ENCODE measurements around the gene COPS6.

COPS6 gene

DNA sequence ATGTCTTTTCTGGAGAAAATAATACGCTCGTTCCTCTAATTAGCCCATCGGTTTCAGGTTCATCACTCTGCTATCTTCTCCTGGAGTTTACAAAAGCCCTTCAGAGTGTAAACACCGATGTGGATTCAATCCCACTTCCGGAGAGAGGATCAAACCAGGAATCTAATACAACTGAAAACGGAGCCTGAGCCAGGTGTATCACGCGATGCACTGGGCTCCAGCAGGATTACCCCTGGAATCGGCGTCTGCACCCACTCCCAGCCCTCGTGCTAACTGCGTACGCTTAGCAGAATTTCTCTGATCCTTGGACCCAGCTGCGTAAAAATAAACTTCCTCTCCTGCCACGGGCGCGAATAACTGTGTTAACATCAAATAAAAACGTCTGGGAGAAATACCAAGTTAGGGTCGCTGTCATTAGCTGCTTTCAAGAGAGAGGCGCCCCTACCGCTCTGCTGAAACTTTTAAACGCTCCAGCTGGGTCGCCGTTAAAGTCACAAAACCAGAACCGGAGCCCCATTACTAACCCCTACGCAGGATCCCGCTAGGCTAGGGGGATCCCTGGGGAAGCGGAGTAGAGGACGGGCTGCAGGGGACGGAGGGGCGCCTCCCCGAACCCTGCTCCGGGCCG is 7.7 kb upstream of the COPS6 start:
- DNase-seq (ENCODE audit: low read depth in 2 of 2), result no peak

DNA sequence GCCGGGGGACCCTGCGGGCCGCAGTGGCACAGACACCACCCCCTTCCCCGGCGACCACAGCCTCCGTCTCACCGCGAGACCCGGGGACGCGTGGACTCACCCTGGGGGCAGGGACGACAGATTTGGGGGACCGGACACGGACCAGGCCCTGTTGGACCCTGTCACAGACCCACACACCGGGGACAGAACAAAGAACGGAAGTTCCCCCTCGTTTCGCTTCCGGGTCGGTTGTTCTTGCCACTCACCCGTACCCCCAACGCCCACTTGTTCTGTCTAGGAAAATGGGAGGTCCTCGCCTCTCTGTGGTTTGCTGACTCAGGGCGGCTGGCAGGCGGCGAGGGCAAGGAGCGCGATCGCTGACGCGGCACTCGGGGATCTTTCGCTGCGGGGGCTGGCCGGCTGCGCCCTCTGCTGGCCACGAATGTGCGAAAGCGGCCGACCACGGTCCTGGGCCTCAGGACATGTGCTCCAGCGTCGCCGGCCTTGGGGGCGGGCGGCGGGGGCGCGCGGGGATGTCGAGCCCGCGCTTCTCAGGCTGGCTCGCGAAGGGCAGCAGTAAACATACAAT is 7.2 kb upstream of the COPS6 start, which contains the start of gene ZNF3:
TSS of gene ZNF3 (minus strand) at position 189 of the 568 bp plus-strand sequence. CDS start 4,366 bp downstream, outside the sequence.
- peak; percentile 96 to 98 for DNase-seq (ENCODE audit: low read depth in 2 of 2)

DNA sequence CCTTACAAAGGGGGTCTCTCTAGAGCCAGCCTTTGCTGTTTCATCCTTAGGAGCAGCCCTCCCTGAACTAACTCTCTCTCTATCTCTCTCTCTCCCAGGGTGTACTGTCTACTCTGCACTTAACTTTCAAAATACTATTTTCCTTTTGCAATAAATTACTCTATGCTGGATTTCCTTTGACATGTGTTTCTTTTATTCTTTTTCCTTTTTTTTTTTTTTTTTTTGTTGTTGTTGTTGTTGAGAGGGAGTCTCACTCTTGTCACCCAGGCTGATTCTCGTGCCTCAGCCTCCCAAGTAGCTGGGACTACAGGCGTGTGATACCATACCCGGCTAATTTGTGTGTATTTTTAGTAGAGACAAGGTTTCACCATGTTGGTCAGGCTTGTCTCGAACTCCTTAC is 5.8 kb upstream of the COPS6 start:
- no peak for DNase-seq (ENCODE audit: low read depth in 2 of 2)

DNA sequence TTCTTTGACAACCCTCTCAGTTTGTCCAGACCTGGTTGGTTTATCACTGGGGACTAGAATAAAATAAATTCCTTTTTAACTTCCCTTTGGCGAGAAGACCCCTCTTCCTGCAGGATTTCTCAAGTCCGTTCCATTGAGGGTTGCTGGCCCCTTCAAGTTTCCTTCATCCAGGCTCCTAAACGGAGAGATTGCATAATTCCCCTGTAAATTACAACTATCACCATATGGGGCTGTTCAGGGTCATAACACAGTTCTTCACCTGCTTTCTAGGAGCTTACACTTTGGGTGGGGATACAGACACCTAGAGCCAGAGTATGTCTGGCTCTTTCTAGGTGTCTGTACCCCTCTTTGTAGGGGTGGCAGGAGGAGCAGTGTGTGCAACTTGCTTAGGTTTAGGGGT is 3.3 kb upstream of the COPS6 start:
- DNase-seq (ENCODE audit: low read depth in 2 of 2), result no peak

DNA sequence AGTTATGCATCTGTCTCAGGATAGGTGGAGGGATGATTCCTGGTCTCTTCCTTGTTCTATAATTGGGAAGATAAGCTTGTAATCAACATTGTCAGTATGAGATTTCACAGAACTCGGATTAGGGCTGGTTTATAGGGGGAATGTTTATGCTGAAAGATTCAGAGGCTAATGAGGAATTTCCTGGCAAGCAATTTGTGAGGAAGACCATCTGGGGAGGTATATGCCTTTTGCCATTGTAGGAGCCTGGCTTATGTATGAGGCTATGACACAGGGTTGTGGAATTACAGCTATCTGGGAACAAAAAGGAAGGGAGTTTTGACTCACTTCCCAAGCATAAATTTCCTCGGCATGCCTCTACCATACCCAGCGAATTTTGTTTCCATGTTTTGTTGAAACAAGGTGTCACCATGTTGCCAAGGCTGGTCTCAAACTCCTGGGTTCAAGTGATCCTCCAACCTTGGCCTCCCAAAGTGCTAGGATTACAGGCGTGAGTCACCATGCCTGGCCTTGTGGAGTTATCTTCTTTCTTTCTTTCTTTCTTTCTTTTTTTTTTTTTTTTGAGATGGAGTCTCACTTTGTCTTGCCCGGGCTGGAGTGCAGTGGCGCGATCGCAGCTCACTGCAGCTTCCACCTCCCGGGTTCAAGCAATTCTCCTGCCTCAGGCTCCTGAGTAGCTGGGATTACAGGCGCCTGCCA is 1.6 kb upstream of the COPS6 start:
- DNase-seq (ENCODE audit: low read depth in 2 of 2), result no peak

DNA sequence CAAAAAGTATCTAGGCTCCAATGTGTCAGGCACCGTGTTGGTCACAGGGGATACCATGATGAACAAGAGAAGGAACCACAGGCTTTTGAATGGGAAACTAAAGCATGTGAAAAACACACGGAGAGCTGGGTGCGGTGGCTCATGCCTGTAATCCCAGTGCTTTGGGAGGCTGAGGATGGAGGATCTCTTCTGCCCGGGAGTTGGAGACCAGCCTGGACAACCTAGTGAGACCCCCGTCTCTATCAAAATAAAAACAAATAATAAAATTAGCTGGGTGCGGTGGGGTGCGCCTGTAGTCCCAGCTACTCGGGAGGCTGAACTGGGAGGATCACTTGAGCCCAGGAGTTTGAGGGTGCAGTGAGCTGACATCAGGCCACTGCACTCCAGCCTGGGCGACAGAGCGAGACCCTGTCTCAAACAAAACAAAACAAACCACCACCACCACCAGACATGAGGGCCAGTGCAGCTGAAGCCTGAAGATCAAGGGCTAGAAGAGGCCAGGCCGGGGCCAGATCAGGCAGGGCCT is 611 bp upstream of the COPS6 start:
- no peak for DNase-seq (ENCODE audit: low read depth in 2 of 2)

DNA sequence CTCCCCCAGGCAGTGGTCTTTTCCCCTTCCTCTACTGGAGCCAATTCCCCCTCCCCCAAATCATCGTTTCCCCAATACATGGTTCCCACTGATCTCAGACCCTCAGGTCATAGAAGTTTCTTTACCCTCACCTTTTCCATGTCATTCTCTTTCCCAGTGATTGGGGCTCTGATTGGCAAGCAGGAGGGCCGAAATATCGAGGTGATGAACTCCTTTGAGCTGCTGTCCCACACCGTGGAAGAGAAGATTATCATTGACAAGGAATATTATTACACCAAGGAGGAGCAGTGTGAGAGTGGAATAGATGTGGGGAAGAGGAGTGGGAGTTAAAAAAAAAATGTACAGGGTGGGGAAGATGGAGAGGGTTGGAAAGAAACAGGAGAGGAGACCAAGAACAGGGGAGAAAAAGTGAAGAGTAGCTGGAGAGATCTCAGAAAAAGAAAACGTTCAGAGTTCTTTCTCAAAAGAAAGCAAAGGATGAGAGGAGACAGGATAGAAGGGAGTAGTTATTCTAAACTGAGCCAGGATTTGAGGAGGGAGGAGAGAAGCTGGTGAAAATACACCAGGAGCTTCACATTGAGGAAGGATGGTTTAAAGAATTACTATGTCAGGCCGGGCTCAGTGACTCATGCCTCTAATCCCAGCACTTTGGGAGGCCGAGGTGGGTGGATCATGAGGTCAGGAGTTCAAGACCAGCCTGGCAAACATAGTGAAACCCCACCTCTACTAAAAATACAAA is 858 bp downstream of the COPS6 start:
- DNase-seq (ENCODE audit: low read depth in 2 of 2), result no peak

DNA sequence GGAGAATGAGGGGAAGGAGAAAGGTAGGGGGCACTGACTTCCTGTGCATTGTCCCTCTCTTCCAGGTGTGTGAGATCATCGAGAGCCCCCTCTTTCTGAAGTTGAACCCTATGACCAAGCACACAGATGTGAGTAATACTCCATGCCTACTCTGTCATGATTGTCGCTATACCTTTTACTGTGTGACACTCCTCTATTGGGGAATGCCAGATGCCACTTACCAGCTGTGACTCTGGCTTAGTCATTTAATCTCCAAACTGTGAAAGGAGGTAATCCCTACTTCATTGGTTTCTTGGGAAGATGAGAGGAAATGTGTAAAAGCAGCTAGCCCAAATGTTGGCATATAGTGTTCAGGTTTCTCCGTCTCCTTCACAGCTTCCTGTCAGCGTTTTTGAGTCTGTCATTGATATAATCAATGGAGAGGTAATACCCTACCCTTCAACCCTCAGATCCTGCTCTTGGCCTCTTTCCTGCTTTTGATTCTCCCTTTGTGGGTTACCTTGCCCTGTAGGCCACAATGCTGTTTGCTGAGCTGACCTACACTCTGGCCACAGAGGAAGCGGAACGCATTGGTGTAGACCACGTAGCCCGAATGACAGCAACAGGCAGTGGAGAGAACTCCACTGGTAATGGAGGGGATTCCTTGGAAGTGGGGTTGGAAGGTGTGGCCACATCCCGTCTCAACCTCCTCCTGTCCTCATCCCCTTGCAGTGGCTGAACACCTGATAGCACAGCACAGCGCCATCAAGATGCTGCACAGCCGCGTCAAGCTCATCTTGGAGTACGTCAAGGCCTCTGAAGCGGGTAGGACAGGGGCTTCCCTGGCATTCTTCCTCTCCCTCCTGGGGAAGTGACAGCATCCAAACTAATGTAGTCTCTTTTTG is 2.0 kb downstream of the COPS6 start:
- no peak for DNase-seq (ENCODE audit: low read depth in 2 of 2)

DNA sequence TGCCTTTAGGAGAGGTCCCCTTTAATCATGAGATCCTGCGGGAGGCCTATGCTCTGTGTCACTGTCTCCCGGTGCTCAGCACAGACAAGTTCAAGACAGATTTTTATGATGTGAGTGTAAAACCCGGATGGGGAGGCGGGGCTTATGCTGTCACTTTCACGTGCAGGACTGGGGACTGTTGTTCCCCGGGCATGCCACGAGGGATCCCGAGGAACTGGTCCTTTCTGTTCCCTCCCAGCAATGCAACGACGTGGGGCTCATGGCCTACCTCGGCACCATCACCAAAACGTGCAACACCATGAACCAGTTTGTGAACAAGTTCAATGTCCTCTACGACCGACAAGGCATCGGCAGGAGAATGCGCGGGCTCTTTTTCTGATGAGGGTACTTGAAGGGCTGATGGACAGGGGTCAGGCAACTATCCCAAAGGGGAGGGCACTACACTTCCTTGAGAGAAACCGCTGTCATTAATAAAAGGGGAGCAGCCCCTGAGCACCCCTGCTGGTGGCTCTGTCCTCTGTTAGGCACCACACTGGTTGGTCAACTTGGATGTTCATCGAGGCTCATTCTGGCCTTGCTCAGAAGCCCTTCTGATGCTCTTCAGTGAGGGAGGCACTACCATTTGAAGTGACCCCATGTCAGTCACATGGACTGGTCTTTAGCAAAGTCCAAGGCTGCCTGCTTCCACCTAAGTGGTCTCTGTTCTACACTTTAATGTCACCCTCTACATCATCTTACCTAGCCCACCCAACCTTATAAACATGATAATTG is 2.8 kb downstream of the COPS6 start:
- no peak for DNase-seq (ENCODE audit: low read depth in 2 of 2)

DNA sequence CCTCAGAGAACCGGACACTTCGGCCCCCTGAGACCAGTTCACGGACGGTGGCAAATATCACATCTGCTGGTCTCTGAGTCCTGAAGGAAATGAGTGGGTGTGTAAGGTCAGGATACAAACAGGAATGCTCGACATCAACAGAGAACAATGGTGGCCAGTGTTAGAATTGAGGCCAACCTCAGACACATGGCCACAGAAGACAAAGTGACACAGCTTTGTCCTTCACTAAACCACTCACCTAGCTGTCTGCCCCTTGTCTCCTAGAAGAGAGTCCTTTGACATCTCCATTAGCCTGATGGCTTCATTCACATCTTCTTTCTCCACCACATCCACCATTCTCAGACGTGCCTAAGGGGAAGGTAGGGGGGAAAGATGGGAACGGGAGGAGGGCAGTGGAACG is 4.3 kb downstream of the COPS6 start:
- no peak for DNase-seq (ENCODE audit: low read depth in 2 of 2)

DNA sequence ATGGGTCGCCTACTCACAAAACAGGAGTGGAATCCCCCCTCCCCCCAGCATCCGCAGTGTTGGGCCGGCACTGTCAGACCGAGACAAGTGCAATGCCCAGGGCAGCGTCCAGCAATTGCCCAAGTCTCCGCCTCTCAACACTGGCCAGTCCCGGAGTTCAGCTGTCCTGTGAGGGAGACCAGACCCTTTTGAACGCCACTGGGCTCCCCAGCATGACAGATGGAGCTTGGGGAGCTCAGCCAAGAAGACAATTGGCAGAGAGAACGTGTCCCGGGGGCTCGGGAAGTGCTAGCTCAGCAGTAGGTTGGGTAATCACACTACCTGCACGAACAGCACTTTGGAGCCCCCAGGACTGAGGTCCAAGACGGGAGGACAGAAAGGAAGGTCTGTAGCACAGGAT is 4.7 kb downstream of the COPS6 start:
- DNase-seq (ENCODE audit: low read depth in 2 of 2), result no peak

DNA sequence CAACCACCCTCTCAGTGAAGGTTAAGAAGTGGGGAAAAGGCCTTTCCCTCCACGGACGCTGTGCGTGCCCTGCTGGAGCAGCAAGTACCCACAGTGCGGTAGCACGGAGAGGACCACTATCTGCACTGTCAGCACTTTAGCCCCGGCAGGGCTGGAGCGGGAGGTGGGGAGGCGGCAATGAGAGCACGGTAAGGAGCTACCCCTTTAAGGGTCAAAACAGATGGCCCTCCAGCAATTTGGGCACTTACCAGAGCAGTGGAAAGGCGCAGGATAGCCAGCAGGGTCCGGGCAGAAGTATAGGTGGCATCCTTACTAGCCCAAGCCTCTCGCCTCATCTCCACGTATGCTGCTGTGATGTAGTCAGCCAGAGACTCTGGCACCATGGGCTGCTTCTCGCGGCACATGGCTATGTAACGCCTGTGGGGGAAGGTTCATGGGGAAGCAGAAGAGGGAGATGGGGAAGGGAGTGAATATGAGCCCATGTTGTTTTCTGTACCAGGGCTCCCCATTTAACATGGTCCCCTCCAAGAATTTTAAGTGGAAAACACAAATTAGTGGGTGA is 5.2 kb downstream of the COPS6 start:
- no peak for DNase-seq (ENCODE audit: low read depth in 2 of 2)

DNA sequence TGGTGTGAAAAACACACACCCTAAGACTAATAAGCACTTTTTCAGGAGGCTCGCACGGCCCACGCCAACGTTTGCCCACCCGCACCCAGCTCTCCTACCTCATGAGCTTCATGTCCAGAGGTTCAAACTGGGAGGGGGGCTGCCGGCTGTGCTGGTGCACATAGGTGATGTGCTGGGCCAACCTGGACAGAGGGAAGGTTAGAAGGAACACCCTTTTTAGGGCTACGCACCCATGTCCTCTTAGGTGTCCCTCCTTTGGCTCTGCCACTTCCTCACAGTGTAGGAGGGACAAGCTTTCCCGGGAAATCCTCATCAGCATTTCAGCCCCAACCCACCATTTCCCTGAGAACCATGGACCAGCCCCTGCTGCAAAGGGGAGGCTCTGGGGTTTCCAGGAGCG is 6.5 kb downstream of the COPS6 start:
- no peak for DNase-seq (ENCODE audit: low read depth in 2 of 2)

DNA sequence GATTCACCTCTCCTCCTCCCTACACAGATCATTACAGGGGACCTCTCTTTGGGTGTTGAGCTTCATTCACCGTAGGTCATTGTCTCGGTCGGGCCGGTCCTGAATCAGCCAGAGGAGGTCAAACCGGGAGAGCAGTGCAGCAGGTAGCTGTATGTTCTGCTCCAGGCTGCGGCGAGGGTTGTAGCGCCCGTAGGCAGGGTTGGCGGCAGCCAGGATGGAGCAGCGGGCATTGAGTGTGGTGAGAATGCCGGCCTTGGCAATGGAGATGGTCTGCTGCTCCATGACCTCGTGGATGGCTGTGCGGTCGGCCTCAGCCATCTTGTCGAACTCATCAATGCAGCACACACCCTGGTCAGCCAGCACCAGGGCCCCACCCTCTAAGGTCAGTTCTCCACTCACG is 6.9 kb downstream of the COPS6 start:
- DNase-seq (ENCODE audit: low read depth in 2 of 2), result no peak

DNA sequence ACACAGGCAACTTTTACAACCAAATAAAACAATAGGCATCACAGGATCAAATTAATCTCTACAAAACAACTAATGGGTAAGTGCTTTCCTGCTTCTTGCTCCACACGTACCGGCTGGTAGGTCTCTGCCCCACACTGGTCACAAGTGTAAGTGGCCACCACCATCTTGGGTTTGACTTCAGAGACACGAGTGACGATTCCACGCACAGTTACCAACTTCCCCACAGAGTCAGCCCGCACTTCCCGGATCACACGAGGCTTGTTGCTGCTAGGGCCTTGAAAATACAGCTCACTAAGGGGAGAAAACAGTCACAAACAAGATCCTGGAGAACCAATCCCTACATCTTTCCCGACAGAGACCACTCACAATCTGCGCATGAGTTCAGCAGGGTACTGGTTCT is 10.1 kb downstream of the COPS6 start:
- DNase-seq (ENCODE audit: low read depth in 2 of 2), result no peak

DNA sequence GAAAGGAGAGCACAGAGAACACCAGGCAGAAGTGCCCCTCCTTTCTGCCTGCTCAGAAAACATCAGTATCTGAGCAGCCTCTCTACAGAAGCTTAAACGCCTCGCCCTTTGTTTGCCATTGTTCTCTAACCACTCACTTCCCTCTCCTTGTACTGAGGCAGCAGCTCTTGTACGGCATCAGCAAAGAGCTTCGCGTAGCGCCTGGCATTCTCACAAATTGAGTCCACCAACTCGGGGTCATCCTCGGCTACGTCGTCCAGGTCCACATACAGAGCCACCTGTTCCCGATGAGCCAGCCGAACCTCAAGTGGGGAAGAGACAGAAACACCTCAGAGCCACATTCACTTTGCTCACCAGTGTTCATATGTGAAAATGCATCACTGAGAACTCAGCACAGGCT is 10.7 kb downstream of the COPS6 start:
- DNase-seq (ENCODE audit: low read depth in 2 of 2), result no peak

DNA sequence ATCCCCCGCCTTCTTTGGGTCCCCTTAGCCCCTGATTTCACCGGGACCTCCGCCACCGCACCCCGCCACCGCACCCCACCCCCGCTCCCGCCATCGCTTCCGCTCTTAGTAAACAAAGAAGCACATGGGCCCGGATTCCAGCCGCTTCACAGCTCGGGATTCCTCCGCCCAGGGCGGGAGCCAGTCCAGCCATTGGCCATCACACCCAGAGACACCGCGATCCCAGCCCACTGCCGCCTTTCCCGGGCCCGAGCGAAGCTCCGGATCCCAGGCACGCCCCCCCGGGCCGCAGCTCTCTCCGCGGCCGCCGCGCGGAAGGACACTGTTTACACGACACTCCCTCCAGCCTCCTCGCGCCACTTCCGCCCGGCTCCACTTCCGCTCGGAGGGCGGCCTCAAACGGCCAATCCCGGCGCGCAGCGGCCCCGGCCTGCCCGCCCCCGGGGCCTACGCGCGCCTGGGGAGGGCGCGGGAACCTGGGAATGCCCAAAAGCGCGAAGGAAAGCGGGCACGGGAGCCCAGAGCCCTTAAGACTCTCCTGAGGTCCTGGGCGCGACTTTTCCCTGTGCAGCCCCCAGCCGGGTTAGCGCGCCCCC is 11.7 kb downstream of the COPS6 start:
- peak; percentile 75 to 84 for DNase-seq (ENCODE audit: low read depth in 2 of 2)

DNA sequence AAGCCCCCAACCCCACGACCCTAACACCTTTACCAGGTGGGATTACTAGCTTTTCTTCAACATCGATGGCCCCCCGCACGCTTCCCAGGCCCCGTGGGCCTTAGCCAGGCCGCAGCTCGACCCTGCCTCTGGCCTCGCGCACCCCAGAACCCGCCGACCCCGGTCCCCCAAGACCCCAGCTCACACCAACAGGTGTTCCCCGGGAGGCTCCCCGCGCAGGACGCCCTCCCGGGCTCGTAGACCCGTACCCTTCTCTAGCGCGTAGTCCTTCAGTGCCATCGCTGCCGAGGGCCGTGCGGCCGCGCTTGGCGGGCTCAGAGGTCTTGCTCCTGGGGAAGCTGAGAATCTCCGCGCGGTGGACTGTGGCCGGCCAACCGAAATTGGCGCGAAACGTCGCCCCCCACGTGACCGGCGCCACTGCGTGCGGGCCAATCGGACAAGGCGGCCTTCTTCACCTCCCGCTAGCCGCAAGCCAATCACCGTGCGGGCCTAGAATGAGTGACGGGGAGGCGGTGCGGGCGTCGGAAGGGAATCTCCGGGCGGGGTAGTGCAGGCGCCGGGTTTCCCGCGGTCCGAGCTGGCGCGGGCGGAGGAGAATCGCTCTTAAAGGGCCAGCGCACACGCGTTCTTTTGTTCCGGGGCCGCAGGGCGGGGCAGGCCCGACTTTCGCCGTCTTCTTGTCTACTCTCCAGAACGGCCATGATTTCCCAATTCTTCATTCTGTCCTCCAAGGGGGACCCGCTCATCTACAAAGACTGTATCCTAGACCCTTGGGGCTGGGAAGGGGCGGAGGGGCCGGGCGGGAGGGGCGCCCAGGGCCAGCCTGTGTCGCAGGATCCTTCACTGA is 12.5 kb downstream of the COPS6 start, which contains the start of the genes AP4M1 and MCM7:
TSS of gene AP4M1 (plus strand) at position 628 of the 847 bp plus-strand sequence. CDS start at position 700, 72 bp downstream.
TSS of gene MCM7 (minus strand) at position 382 of the 847 bp plus-strand sequence. CDS start at position 279, 103 bp downstream.
- peak; percentile 96 to 98 for DNase-seq (ENCODE audit: low read depth in 2 of 2)
